Hematopoietic multipotent progenitor cell treated with erythropoietin and hydrocortisone succinate and interleukin-3 and kit ligand, for 6 days (in vitro differentiated cells): Measurements from ENCODE around the gene SH3BGR.

Source experiments
- DNase-seq: peaks from one replicate; pipeline ENCODE4 v3.0.0-alpha.2; 2015

SH3BGR gene

DNA sequence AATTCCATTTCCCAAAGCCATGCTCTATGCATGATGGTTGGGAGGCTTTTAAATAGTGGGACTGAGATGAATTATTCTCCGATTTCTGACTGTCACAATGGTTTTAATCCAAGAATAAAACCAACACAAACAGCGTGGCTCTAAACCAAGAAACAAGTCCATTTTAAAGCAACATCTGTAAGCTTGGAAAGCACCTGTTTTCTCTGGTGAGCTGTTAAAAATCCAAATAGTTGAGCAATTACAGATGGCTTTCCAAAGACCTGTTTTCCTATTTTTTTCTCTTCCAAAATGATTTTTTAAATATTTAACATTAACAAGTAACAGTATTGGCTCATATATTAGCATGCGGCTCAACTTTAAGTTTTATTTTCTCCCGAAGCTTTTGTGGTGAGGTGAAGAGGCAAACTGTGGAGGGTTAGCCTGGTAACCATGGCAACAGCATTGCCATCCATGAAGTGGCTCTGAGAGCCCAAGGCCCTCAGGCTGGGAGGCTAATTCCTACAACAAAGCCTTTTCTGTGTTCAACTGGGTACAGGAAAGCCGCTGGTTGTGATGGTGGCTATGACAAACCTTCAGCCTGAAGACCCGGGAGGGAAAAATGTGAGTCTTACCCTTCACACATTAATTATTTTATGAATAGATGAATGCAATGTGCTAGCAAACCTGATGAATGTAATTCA, 104.3 kb downstream of the SH3BGR start:
- DNase-seq: no peak

DNA sequence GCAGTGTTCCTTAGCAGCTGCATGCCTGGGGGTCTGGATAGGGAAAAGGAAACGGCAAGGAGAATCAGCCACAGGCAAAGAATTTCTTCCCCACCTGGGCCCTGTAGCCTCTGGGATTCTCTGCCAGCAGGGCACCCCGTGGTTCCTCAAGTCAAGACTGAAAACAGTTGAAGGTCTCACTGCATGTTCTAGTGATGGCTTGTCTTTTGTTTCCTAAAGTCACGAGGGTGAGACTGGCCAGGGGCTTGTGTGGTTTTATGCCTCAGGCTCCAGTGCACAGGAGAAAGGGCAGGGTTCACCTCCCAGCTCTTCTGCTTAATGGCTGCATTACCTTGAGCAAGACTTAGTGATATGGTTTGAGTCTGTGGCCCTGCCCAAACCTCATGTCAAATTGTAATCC, 107.7 kb downstream of the SH3BGR start:
- DNase-seq: no peak

DNA sequence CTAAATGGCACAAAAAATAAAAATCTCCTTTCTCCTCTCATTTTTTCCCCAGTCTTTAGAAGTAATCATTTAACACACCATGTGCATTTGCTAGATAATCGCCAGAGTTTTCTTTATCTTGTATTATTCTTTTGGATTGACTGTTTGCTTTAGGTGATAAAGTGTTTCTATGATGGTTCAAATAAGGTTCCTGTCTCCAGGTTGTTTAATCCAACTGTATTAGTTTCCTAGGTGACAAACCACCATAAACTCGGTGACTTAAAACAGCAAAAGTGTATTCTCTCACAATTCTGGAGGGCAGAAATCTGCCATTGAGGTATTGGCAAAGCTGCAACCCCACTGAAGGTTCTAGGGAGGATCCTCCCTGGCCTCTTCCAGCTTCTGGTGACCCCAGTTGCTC, 109.4 kb downstream of the SH3BGR start:
- no peak for DNase-seq

DNA sequence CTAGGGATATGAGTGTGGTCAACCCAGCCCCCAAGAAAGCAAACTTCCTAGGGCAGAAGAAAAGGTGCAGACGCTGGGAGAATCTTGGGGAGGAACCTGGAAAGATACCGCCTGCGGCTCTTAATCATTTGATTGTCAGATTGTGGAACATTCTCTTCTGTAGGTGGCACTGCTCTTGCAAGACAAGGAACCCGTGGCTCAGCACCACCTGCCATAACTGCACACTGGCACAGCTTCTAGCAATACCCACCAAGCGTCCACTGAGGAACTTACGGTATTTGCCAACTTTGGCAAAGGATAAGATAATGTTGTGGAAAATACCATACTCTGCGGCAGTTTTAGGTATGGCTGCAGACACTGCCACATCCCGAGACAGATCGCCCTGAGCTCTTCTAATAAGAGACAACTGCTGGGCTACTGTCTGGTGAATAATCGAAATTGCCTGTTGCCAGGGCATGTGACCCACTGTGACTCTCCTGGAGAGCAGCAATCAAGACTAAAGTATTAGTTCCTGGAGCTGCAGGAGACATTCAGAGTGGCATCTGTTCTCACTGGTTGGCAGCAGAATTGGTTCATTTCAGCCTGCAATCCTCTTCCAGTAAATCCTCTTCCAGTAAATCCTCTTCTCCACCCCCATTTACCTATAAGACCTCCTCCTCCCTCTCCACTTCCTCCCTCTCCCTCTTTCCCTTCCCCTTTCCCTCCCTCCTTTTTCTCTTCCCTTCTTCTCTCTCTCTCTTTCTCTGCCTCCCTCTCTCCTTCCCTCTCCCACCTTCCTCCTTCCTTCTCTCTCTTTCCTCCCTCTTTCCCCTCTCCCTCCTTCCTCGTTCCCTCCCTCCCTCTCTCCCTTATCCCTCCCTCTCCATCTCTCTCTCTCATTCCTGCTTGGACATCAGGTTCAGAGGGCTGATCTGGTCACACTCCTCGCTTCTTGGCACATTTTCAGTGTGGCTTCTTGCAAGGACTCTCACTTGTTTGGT, 111.3 kb downstream of the SH3BGR start:
- DNase-seq: no peak

DNA sequence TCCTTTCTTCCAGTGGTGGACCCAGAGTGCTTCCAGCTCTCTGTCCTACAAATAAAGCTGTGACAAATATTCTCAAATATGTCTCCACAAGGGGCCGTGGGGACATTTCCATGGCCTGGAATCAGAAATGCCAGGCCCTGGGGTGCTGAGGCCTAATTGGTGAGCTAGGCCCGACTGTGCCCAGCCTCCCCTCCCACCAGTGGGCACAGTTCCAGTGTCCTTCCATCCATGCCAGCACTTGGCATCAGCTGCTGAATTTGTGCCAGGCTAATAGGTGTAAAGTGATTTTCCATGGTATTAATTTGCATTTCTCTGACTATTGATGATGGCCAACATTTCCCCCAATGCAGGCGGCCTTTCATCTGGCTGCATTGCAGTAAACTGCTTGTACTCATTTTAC, 112.4 kb downstream of the SH3BGR start:
- DNase-seq: no peak
